ENCODE results near the gene MARK2.

The MARK2 gene

GRCh38 chr11:63866211-63866610 lies 27.3 kb downstream of the MARK2 start:
- no peak overlapping the region for H3K4me3 ChIP-seq (ENCODE audit: low read length)
- no peak for DNase-seq (ENCODE audit: low read depth)
- no peak for TF ChIP-seq CTCF (conservative IDR thresholded peaks at IDR 0.05; ENCODE audit: low read depth, low read length)

- no peak for TF ChIP-seq CTCF (conservative IDR thresholded peaks at IDR 0.05; ENCODE audit: low read depth, low read length)
- DNase-seq (ENCODE audit: low read depth), result no peak
- no peak overlapping the region for H3K4me3 ChIP-seq (ENCODE audit: low read length)
Measured at GRCh38 chr11:63867511-63867910, 28.6 kb downstream of the MARK2 start.

GRCh38 chr11:63868399-63869064 lies 29.6 kb downstream of the MARK2 start:
- DNase-seq (ENCODE audit: low read depth), result no peak
- H3K4me3 ChIP-seq (ENCODE audit: low read length), result no peak overlapping the region
- TF ChIP-seq CTCF (conservative IDR thresholded peaks at IDR 0.05; ENCODE audit: low read depth, low read length), result no peak

GRCh38 chr11:63869171-63869591 lies 30.3 kb downstream of the MARK2 start:
- no peak for DNase-seq (ENCODE audit: low read depth)
- no peak for TF ChIP-seq CTCF (conservative IDR thresholded peaks at IDR 0.05; ENCODE audit: low read depth, low read length)
- H3K4me3 ChIP-seq (ENCODE audit: low read length), result no peak overlapping the region

- no peak overlapping the region for H3K4me3 ChIP-seq (ENCODE audit: low read length)
- no peak for TF ChIP-seq CTCF (conservative IDR thresholded peaks at IDR 0.05; ENCODE audit: low read depth, low read length)
- DNase-seq (ENCODE audit: low read depth), result no peak
Measured at GRCh38 chr11:63869683-63870082, 30.8 kb downstream of the MARK2 start.

GRCh38 chr11:63870351-63871140 lies 31.6 kb downstream of the MARK2 start:
- H3K4me3 ChIP-seq (ENCODE audit: low read length), result no peak overlapping the region
- no peak for DNase-seq (ENCODE audit: low read depth)
- no peak for TF ChIP-seq CTCF (conservative IDR thresholded peaks at IDR 0.05; ENCODE audit: low read depth, low read length)

Data from retinal pigment epithelial cell (primary cell).